SK-N-MC (cell line): ENCODE data around the gene ARHGEF28.

Experiments used
- EZH2 ChIP-seq: fragments of 200-600 bp; sonication (generic); IDR thresholded peaks from one replicate; pipeline ENCODE4 v1.6.1; 2017; ENCODE audit warnings: antibody characterized with exemption
- FOXP2 ChIP-seq: optimal IDR thresholded peaks from 2 replicates; pipeline ENCODE3; 2011; ENCODE audit warnings: mild to moderate bottlenecking, moderate library complexity; ENCODE audit not compliant: insufficient read depth; ENCODE audit errors: extremely low read length, control extremely low read depth
- POLR2AphosphoS5 ChIP-seq: IDR thresholded peaks from 2 replicates; pipeline ENCODE4 v1.6.1; 2012; ENCODE audit warnings: mild to moderate bottlenecking, low read depth, low read length, borderline replicate concordance

DNA sequence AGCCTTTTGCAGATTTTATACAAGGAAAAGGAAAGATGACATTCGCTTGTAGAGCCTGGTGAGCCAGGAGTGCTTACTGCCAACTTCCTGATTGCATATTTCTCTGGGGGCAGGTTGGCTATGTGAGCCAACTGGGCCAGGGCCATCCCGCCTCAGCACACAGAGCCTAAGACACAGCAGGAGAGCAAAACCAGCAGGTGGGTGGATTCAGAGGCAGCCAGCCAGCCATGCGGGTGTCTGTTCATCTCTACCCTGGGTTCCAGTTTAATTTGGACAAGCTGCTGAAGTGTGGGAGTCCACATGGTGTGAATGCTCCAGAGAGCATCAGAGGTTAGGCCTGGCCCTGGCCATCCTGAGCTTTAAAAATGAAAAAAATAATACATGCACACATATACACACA, 291.4 kb downstream of the ARHGEF28 start:
- no peak for TF ChIP-seq EZH2
- TF ChIP-seq POLR2AphosphoS5, result no peak
- TF ChIP-seq FOXP2, result no peak
